Measurements from ENCODE around the gene CD38.

DNA sequence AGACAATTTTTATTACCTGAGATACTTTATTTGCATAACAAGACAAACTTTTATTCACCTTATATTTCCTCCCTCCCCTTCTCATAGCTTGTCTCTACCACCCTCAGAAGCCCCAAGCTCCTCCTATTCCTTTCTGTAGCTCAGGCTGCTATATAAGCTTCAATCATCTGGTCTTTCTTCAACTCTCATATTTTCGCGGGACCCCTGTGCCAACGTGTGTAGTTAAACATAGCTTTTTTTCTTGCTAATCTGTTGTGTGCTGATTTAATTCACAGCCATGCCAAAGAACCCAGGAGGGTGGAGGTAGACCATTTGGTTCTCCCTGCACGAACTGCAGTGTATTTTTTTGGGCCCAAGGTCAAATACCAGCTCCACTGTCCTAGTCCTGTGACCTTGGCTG, 21.1 kb upstream of the CD38 start:
- TF ChIP-seq CTCF (IDR thresholded peaks at IDR 0.05): no peak
- no peak for TF ChIP-seq POLR2A (IDR thresholded peaks at IDR 0.05)
